Panc1 (cell line): Measurements from ENCODE around the gene CYTH4. TPM values are rescaled to one million over a fixed set of nuclear protein-coding genes. Genes with fewer than 3 reads are reported as not detected.

Experiments used
- ATAC-seq: fragments of 200-7000 bp; cut with Tn5 transposase; 2 replicates; pipeline ENCODE4 v1.9.1; 2020; ENCODE audit warnings: mild to moderate bottlenecking, moderate library complexity
- BruUV-seq: library from RNA; stranded (reverse); fragments of 400-500 nt; replicated peaks from 2 replicates; lab custom pipeline; 2021; lab: Mats Ljungman, UMichigan
- CTCF ChIA-PET: fragments of 300-600 bp; sonication (Branson Sonifier 250); formaldehyde crosslinking; loops from one replicate; lab custom pipeline; 2022; ENCODE audit warnings: antibody characterized with exemption; lab: Charles Lee
- POLR2A ChIA-PET: fragments of 300-600 bp; sonication (Branson Sonifier 250); formaldehyde crosslinking; loops from one replicate; lab custom pipeline; 2022; ENCODE audit warnings: antibody characterized with exemption; lab: Charles Lee
- DNase-seq: peaks from one replicate; pipeline ENCODE4 v3.0.0-alpha.2; 2010; ENCODE audit warnings: low read depth, low spot score
- H3K27ac ChIP-seq: 2 replicates; pipeline ENCODE4 v1.5.1; 2011; ENCODE audit warnings: mild to moderate bottlenecking, low read length, inconsistent platforms
- H3K27me3 ChIP-seq: fragments of 200-500 bp; sonication (Bioruptor generic); 2 replicates; pipeline ENCODE4 v1.6.0; 2014; ENCODE audit warnings: low read length, inconsistent platforms; ENCODE audit not compliant: control insufficient read depth, insufficient read depth
- H3K36me3 ChIP-seq: fragments of 200-500 bp; sonication (Bioruptor generic); 2 replicates; pipeline ENCODE4 v1.5.1; 2014; ENCODE audit warnings: inconsistent platforms, mild to moderate bottlenecking, low read length, moderate library complexity; ENCODE audit not compliant: control insufficient read depth, insufficient read depth
- H3K4me1 ChIP-seq: 2 replicates; pipeline ENCODE4 v1.5.1; 2011; ENCODE audit warnings: inconsistent platforms, mild to moderate bottlenecking, low read length, moderate library complexity; ENCODE audit not compliant: control insufficient read depth, insufficient read depth
- H3K4me3 ChIP-seq, 2 experiments: 2 replicates each; pipeline ENCODE4 v1.5.1; 2011 to 2012; ENCODE audit warnings: low read depth in 2 of 2, low read length in 2 of 2, mild to moderate bottlenecking in 2 of 2, inconsistent platforms in 1 of 2, moderate library complexity in 1 of 2
- H3K9me3 ChIP-seq: fragments of 200-500 bp; sonication (Bioruptor generic); 2 replicates; pipeline ENCODE4 v1.5.1; 2014; ENCODE audit warnings: low read depth, mild to moderate bottlenecking, inconsistent platforms, low read length, moderate library complexity; ENCODE audit not compliant: control insufficient read depth, insufficient read depth
- POLR2AphosphoS5 ChIP-seq: IDR thresholded peaks from 2 replicates; pipeline ENCODE4 v1.6.1; 2012; ENCODE audit warnings: mild to moderate bottlenecking, low read depth, low read length, moderate library complexity
- SIN3A ChIP-seq: IDR thresholded peaks from 2 replicates; pipeline ENCODE4 v1.6.1; 2012; ENCODE audit warnings: low read depth, mild to moderate bottlenecking, low read length, moderate library complexity, borderline replicate concordance; ENCODE audit not compliant: insufficient read depth
- TCF7L2 ChIP-seq: IDR thresholded peaks from 2 replicates; pipeline ENCODE4 v1.6.1; 2011; ENCODE audit warnings: mild to moderate bottlenecking, low read depth, low read length, inconsistent platforms
- in situ Hi-C: cut with HindIII; loops from 2 replicates; pipeline ENCODE4 v1.10.0; 2016; ENCODE audit warnings: low sequenced_read_pairs, low pct_unique_long_range_greater_than_20kb
- intact Hi-C: fragments of 100-400 bp; cut with micrococcal nuclease; formaldehyde crosslinking; loops from one replicate; pipeline ENCODE4 v1.10.0; 2022; ENCODE audit not compliant: unreplicated experiment
- total RNA-seq: library from RNA; stranded (reverse); gene quantifications from one replicate; pipeline ENCODE4 v1.2.1, GENCODE V29; 2021; ENCODE audit not compliant: unreplicated experiment
- TF ChIP-seq, protein P1 (sequence below), 2 experiments: IDR thresholded peaks; 2 replicates each; pipeline ENCODE4 v1.6.1; 2011 to 2012; ENCODE audit warnings: low read depth in 2 of 2, control low read depth in 1 of 2, low read length in 1 of 2, mild to moderate bottlenecking in 1 of 2, moderate library complexity in 1 of 2; ENCODE audit not compliant: insufficient read depth in 1 of 2
- TF ChIP-seq, protein P2 (sequence below): fragments of 450-650 bp; IDR thresholded peaks from 2 replicates; pipeline ENCODE4 v1.5.1; 2017; ENCODE audit warnings: mild to moderate bottlenecking

Gene CYTH4
- total RNA-seq, 1 experiment from 2014 or later, result 1.3 TPM

DNA sequence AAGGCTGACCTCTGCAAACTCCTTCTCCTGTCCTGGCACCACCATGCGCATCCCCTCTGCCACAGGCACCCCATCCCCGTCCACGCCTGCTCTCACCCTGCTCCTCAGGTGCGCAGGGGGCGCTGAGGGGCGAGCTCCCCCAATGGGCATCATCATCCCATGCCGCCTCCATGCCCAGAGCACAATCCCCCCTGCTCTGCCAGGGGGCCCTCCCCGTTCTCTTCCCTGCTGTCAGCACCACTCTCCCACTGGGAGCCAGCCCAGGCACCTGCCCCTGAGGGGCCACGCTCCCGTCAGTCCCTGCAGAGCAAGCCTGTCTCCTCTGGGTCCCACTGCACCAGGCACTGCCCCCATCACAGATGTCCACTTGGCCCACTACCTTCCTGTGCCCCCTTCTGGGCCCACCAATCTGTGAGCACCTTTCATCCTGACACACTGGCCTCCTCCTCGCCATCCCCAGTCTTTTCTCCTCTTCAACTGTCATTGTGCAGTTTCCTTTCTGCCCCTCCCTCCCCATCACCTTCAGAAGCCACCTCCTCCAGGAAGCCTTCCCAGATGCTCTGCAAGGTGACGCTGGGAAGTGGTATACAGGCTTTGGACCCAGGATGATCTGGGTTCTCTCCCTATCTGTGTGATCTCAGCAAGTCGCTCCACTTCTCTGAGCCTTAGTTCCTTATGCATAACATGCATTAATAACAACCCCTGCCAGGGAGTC lies 62.6 kb downstream of the CYTH4 start:
- ATAC-seq (no peak), DNase-seq (no peak)
- intact Hi-C loops (no loop called here), in situ Hi-C loops (no loop called here)
- Histone ChIP-seq H3K27me3 (no peaks in the 10 kb centered on the region), H3K36me3 (no peaks in the 10 kb centered on the region), H3K27ac (no peak overlapping the region), H3K4me1 (peaks cover 6% of the 10 kb centered on the region; the same call in 1 of the 2 replicates), H3K4me3 (no peak overlapping the region), H3K9me3 (no peaks in the 10 kb centered on the region)
- TF ChIP-seq SIN3A (no peak), TCF7L2 (no peak), POLR2AphosphoS5 (no peak)
- TF ChIP-seq, protein P1, sequence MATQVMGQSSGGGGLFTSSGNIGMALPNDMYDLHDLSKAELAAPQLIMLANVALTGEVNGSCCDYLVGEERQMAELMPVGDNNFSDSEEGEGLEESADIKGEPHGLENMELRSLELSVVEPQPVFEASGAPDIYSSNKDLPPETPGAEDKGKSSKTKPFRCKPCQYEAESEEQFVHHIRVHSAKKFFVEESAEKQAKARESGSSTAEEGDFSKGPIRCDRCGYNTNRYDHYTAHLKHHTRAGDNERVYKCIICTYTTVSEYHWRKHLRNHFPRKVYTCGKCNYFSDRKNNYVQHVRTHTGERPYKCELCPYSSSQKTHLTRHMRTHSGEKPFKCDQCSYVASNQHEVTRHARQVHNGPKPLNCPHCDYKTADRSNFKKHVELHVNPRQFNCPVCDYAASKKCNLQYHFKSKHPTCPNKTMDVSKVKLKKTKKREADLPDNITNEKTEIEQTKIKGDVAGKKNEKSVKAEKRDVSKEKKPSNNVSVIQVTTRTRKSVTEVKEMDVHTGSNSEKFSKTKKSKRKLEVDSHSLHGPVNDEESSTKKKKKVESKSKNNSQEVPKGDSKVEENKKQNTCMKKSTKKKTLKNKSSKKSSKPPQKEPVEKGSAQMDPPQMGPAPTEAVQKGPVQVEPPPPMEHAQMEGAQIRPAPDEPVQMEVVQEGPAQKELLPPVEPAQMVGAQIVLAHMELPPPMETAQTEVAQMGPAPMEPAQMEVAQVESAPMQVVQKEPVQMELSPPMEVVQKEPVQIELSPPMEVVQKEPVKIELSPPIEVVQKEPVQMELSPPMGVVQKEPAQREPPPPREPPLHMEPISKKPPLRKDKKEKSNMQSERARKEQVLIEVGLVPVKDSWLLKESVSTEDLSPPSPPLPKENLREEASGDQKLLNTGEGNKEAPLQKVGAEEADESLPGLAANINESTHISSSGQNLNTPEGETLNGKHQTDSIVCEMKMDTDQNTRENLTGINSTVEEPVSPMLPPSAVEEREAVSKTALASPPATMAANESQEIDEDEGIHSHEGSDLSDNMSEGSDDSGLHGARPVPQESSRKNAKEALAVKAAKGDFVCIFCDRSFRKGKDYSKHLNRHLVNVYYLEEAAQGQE (IDR thresholded peaks at IDR 0.05; ENCODE audit: insufficient read depth in 1 of 2, low read depth in 2 of 2, low read length in 1 of 2), result no peak
- TF ChIP-seq, protein P2, sequence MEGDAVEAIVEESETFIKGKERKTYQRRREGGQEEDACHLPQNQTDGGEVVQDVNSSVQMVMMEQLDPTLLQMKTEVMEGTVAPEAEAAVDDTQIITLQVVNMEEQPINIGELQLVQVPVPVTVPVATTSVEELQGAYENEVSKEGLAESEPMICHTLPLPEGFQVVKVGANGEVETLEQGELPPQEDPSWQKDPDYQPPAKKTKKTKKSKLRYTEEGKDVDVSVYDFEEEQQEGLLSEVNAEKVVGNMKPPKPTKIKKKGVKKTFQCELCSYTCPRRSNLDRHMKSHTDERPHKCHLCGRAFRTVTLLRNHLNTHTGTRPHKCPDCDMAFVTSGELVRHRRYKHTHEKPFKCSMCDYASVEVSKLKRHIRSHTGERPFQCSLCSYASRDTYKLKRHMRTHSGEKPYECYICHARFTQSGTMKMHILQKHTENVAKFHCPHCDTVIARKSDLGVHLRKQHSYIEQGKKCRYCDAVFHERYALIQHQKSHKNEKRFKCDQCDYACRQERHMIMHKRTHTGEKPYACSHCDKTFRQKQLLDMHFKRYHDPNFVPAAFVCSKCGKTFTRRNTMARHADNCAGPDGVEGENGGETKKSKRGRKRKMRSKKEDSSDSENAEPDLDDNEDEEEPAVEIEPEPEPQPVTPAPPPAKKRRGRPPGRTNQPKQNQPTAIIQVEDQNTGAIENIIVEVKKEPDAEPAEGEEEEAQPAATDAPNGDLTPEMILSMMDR, result no peak
- CTCF ChIA-PET, result no interaction called here
- POLR2A ChIA-PET, result no interaction called here
- no TSS peak for BruUV-seq

GRCh38 chr22:37345863-37346504 lies 63.7 kb downstream of the CYTH4 start:
- POLR2A ChIA-PET, result no interaction called here

More at GRCh38 chr22:37345863-37346504, 63.7 kb downstream of the CYTH4 start:
- no peak overlapping the region for H3K27ac ChIP-seq
- BruUV-seq, result no TSS peak
- no peaks in the 10 kb centered on the region for H3K36me3 ChIP-seq
- ATAC-seq (no peak), DNase-seq (no peak)
- peaks cover 6% of the 10 kb centered on the region; the same call in 1 of the 2 replicates for H3K4me1 ChIP-seq
- no peaks in the 10 kb centered on the region for H3K9me3 ChIP-seq
- CTCF ChIA-PET, result no interaction called here
- in situ Hi-C loops (no loop called here), intact Hi-C loops (no loop called here)
- TF ChIP-seq, protein P2, result no peak
- TF ChIP-seq POLR2AphosphoS5, result no peak
- TF ChIP-seq, protein P1 (IDR thresholded peaks at IDR 0.05; ENCODE audit: insufficient read depth in 1 of 2, low read depth in 2 of 2, low read length in 1 of 2), result no peak
- no peak for TF ChIP-seq SIN3A
- no peak for TF ChIP-seq TCF7L2
- H3K27me3 ChIP-seq, result no peaks in the 10 kb centered on the region
- no peak overlapping the region for H3K4me3 ChIP-seq
